Mesodermal cell (in vitro differentiated cells): ENCODE results near the gene PHKA1.
"Not testable (repeated sequence)": the region's sequence is repeated elsewhere in the genome, so short reads cannot be mapped to it uniquely, and the experiment has no call there.

Experiments
- H3K27ac ChIP-seq: 2 replicates; pipeline ENCODE4 v1.7.0; 2013; ENCODE audit warnings: mild to moderate bottlenecking, low read depth, low read length, moderate library complexity; ENCODE audit not compliant: severe bottlenecking
- H3K36me3 ChIP-seq: 2 replicates; pipeline ENCODE4 v1.7.1; 2013; ENCODE audit warnings: mild to moderate bottlenecking, low read length, moderate library complexity; ENCODE audit not compliant: control insufficient read depth, insufficient read depth
- H3K4me1 ChIP-seq: one replicate; pipeline ENCODE4 v1.7.1; 2013; ENCODE audit warnings: mild to moderate bottlenecking, low read length; ENCODE audit not compliant: insufficient read depth, control insufficient read depth, poor library complexity, severe bottlenecking
- H3K4me3 ChIP-seq: 2 replicates; pipeline ENCODE4 v1.7.0; 2013; ENCODE audit warnings: low read length, control low read depth, mild to moderate bottlenecking; ENCODE audit not compliant: insufficient read depth, poor library complexity, severe bottlenecking; ENCODE audit errors: extremely low read depth
- H3K9me3 ChIP-seq: 2 replicates; pipeline ENCODE4 v1.7.1; 2013; ENCODE audit warnings: mild to moderate bottlenecking, low read length, moderate library complexity; ENCODE audit not compliant: control insufficient read depth
- WGBS, 2 experiments: methylation state at CpG; one replicate each; pipeline ENCODE4 v1.1.5; 2013; ENCODE audit warnings: missing lambda C conversion rate in 2 of 2; ENCODE audit not compliant: insufficient coverage in 2 of 2; 5-methylcytosine and 5-hydroxymethylcytosine counted together

The PHKA1 gene

DNA sequence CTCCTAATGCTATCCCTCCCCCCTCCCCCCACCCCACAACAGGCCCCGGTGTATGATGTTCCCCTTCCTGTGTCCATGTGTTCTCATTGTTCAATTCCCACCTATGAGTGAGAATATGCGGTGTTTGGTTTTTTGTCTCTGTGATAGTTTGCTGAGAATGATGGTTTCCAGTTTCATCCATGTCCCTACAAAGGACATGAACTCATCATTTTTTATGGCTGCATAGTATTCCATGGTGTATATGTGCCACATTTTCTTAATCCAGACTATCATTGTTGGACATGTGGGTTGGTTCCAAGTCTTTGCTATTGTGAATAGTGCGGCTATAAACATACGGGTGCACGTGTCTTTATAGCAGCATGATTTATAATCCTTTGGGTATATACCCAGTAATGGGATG, 44.6 kb downstream of the PHKA1 start:
- not testable (repeated sequence) for H3K36me3 ChIP-seq, H3K9me3 ChIP-seq, H3K4me3 ChIP-seq, H3K4me1 ChIP-seq, H3K27ac ChIP-seq
- no CpG with 5 or more reads among the region's 5 CpGs for WGBS, 2 experiments

DNA sequence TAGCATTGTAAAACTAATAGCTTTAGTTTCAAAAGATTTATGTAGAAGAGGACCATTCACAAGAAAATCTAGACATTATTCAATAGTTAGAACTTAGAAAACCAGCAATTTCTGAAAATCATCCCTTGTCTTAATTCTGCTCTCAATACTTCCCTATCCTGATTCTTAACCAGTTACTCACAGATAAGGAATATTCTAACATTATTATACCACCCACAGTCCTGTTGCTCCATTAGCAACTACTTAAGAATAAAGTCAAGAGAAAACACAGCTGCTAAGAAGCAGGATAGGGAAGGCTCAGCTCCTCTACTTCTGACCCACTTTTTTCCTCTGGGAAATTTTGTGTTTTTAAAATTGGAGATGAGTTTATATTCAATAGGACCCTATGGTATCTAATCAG, 47.7 kb downstream of the PHKA1 start:
- Histone ChIP-seq H3K4me3 (no peak overlapping the region), H3K9me3 (no peaks in the 10 kb centered on the region), H3K27ac (no peak overlapping the region), H3K36me3 (no peaks in the 10 kb centered on the region), H3K4me1 (no peaks in the 10 kb centered on the region)

GRCh38 chrX:72663737-72664136, 50.4 kb downstream of the PHKA1 start:
- no peaks in the 10 kb centered on the region for H3K9me3 ChIP-seq
- H3K4me1 ChIP-seq = no peaks in the 10 kb centered on the region

GRCh38 chrX:72662020-72662747, 51.9 kb downstream of the PHKA1 start:
- H3K36me3 ChIP-seq = no peaks in the 10 kb centered on the region
- WGBS, 2 experiments = 68 to 80% methylated on average over 1 to 3 of the region's 5 CpGs

More at GRCh38 chrX:72663737-72664136, 50.4 kb downstream of the PHKA1 start:
- no peaks in the 10 kb centered on the region for H3K36me3 ChIP-seq
- H3K27ac ChIP-seq = no peak overlapping the region
- H3K4me3 ChIP-seq = no peak overlapping the region

DNA sequence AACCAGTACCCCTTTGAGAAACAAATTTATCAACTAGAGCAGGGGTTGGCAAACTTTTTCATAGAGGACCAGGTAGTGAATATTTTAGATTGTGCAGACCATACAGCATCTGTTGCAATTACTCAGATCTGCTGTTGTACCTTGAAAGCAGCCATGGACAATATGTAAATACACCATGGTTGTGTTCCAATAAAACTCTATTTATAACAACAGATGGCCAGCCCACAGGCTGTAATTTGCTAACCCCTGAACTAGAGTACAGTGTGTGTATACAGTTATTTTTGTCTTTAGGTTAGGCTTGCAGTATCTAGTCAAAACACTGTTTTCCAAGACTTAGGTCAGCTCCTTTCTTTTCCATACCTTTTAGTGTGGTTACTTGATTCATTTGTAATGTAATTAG, 54.4 kb downstream of the PHKA1 start:
- no peaks in the 10 kb centered on the region for H3K36me3 ChIP-seq
- no peaks in the 10 kb centered on the region for H3K4me1 ChIP-seq
- no peaks in the 10 kb centered on the region for H3K9me3 ChIP-seq
- H3K27ac ChIP-seq = no peak overlapping the region
- no peak overlapping the region for H3K4me3 ChIP-seq

More at GRCh38 chrX:72662020-72662747, 51.9 kb downstream of the PHKA1 start:
- no peaks in the 10 kb centered on the region for H3K4me1 ChIP-seq
- H3K4me3 ChIP-seq = no peak overlapping the region
- no peak overlapping the region for H3K27ac ChIP-seq
- no peaks in the 10 kb centered on the region for H3K9me3 ChIP-seq

- H3K27ac ChIP-seq = no peak overlapping the region
- H3K9me3 ChIP-seq = no peaks in the 10 kb centered on the region
- no peaks in the 10 kb centered on the region for H3K36me3 ChIP-seq
- 60% methylated on average over 1 of the region's 1 CpG; no CpG with 5 or more reads in 1 of the 2 experiments for WGBS, 2 experiments
- H3K4me1 ChIP-seq = no peaks in the 10 kb centered on the region
- no peak overlapping the region for H3K4me3 ChIP-seq
Observed at GRCh38 chrX:72652082-72652481, 62.0 kb downstream of the PHKA1 start.

DNA sequence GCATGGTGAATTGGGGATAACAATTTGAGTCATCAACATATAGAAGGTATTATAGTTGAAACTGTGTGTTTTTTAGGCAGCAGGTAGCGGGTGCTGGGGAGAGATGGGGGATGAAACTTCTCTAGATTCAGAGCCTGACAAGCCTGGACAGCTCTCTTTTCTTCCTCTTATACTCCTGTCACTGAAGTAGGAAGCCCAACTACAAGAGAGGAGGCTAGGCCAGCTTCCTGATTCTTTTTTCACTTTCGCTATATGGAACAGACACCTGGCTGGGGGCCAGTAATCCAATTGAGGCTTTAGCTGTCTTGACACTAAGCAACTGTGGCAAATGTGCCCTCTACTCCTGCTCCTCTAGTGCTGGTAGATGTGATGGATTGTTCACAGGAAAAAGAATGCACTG, 69.2 kb downstream of the PHKA1 start:
- H3K36me3 ChIP-seq = no peaks in the 10 kb centered on the region
- H3K27ac ChIP-seq = no peak overlapping the region
- no peak overlapping the region for H3K4me3 ChIP-seq
- H3K4me1 ChIP-seq = no peaks in the 10 kb centered on the region
- no CpG with 5 or more reads among the region's 2 CpGs for WGBS, 2 experiments
- no peaks in the 10 kb centered on the region for H3K9me3 ChIP-seq

DNA sequence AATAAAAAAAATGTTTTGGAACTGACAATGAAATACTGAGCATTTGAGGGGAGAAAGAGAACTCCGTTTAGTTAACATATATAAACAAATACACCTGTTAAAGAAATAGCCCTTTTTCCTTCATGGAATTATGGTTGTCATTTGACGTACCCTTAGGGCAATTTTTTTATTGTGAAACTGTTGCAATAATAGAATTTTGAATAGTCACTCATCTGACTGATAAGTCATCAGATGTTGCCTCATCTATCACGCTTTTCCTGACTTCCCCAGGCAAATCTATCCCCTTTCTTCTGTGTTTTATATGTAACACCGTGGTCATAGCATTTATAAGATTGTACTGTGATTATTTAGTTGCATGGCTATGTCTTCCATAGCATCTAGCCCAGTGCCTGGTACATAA, 72.5 kb downstream of the PHKA1 start:
- Histone ChIP-seq H3K4me1 (no peaks in the 10 kb centered on the region), H3K36me3 (no peaks in the 10 kb centered on the region), H3K27ac (no peak overlapping the region), H3K9me3 (no peaks in the 10 kb centered on the region), H3K4me3 (no peak overlapping the region)
- no CpG with 5 or more reads among the region's 4 CpGs for WGBS, 2 experiments

- Histone ChIP-seq H3K4me1 (no peaks in the 10 kb centered on the region), H3K36me3 (no peaks in the 10 kb centered on the region), H3K9me3 (no peaks in the 10 kb centered on the region), H3K27ac (no peak overlapping the region), H3K4me3 (no peak overlapping the region)
- no CpG with 5 or more reads among the region's 1 CpG for WGBS, 2 experiments
Observed at GRCh38 chrX:72635930-72636329, 78.2 kb downstream of the PHKA1 start.

DNA sequence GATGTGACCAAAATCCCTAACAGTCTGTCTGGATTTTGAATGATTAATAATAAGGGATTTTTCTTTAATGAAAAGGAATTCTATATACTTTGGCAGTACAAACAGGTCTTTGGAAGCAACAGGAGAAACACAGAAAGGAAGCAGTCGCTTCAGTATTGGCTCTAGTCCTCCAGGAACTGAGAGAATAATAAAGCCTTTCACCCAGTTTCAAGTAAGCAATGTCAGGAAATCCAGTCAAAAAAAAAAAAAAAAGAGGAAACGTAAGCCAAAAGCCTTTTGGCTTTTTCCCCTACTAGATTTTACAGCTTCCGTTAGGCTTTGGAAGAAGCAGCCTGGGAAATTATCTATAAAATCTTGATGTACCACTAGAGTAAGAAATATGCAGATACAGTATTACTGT, 79.8 kb downstream of the PHKA1 start:
- Histone ChIP-seq H3K4me3 (no peak overlapping the region), H3K27ac (no peak overlapping the region), H3K9me3 (no peaks in the 10 kb centered on the region), H3K4me1 (no peaks in the 10 kb centered on the region), H3K36me3 (no peaks in the 10 kb centered on the region)
- WGBS, 2 experiments = no CpG with 5 or more reads among the region's 3 CpGs

GRCh38 chrX:72630185-72630584, 83.9 kb downstream of the PHKA1 start:
- H3K4me1 ChIP-seq = no peaks in the 10 kb centered on the region

More at GRCh38 chrX:72630185-72630584, 83.9 kb downstream of the PHKA1 start:
- H3K9me3 ChIP-seq = no peaks in the 10 kb centered on the region
- no peaks in the 10 kb centered on the region for H3K36me3 ChIP-seq
- H3K4me3 ChIP-seq = no peak overlapping the region
- H3K27ac ChIP-seq = no peak overlapping the region
- WGBS, 2 experiments = no CpG with 5 or more reads among the region's 1 CpG
